ENCODE data around the gene ATXN1.

ATXN1 gene

GRCh38 chr6:16746401-16746800 lies 14.9 kb downstream of the ATXN1 start:
- no peak for TF ChIP-seq CTCF (IDR thresholded peaks at IDR 0.05; ENCODE audit: control insufficient read depth, insufficient read depth, low read depth, low read length, missing control alignments)
- no peak overlapping the region for H3K4me3 ChIP-seq (ENCODE audit: control insufficient read depth, low read depth, low read length)
- no peak for DNase-seq (ENCODE audit: low read depth)

- no peak overlapping the region for H3K4me3 ChIP-seq (ENCODE audit: control insufficient read depth, low read depth, low read length)
- TF ChIP-seq CTCF (IDR thresholded peaks at IDR 0.05; ENCODE audit: control insufficient read depth, insufficient read depth, low read depth, low read length, missing control alignments): no peak
- DNase-seq (ENCODE audit: low read depth): no peak
Observed at GRCh38 chr6:16743664-16744210, 17.5 kb downstream of the ATXN1 start.

- DNase-seq (ENCODE audit: low read depth): no peak
- H3K4me3 ChIP-seq (ENCODE audit: control insufficient read depth, low read depth, low read length): no peak overlapping the region
- no peak for TF ChIP-seq CTCF (IDR thresholded peaks at IDR 0.05; ENCODE audit: control insufficient read depth, insufficient read depth, low read depth, low read length, missing control alignments)
Observed at GRCh38 chr6:16742116-16742515, 19.1 kb downstream of the ATXN1 start.

- DNase-seq (ENCODE audit: low read depth): peak; percentile 94
- TF ChIP-seq CTCF (IDR thresholded peaks at IDR 0.05; ENCODE audit: control insufficient read depth, insufficient read depth, low read depth, low read length, missing control alignments): no peak
- H3K4me3 ChIP-seq (ENCODE audit: control insufficient read depth, low read depth, low read length): no peak overlapping the region
Observed at GRCh38 chr6:16741112-16742016, 19.9 kb downstream of the ATXN1 start.

GRCh38 chr6:16740097-16740496 lies 21.2 kb downstream of the ATXN1 start:
- no peak for DNase-seq (ENCODE audit: low read depth)
- no peak for TF ChIP-seq CTCF (IDR thresholded peaks at IDR 0.05; ENCODE audit: control insufficient read depth, insufficient read depth, low read depth, low read length, missing control alignments)

GRCh38 chr6:16739329-16739801 lies 21.9 kb downstream of the ATXN1 start:
- no peak for DNase-seq (ENCODE audit: low read depth)
- H3K4me3 ChIP-seq (ENCODE audit: control insufficient read depth, low read depth, low read length): no peak overlapping the region
- TF ChIP-seq CTCF (IDR thresholded peaks at IDR 0.05; ENCODE audit: control insufficient read depth, insufficient read depth, low read depth, low read length, missing control alignments): no peak

More at GRCh38 chr6:16740097-16740496, 21.2 kb downstream of the ATXN1 start:
- no peak overlapping the region for H3K4me3 ChIP-seq (ENCODE audit: control insufficient read depth, low read depth, low read length)

Measured in AG09309 (cell line).